HepG2 (cell line): ENCODE data around the gene RPL19. TPM values are rescaled to one million over a fixed set of nuclear protein-coding genes. Genes with fewer than 3 reads are reported as not detected.

Source experiments
- GABPB1 ChIP-seq: IDR thresholded peaks from 2 replicates; pipeline ENCODE4 v1.6.1; 2016; ENCODE audit warnings: mild to moderate bottlenecking, missing genetic modification reagents, moderate library complexity, missing compliant biosample characterization
- HNRNPLL ChIP-seq: fragments of 200-400 bp; formaldehyde crosslinking; IDR thresholded peaks from 2 replicates; pipeline ENCODE4 v1.6.1; 2017; ENCODE audit warnings: mild to moderate bottlenecking, low read depth, low read length; ENCODE audit not compliant: poor library complexity, severe bottlenecking
- MLLT10 ChIP-seq: sonication (generic); formaldehyde crosslinking; IDR thresholded peaks from 2 replicates; pipeline ENCODE4 v1.4.0; 2020; ENCODE audit warnings: missing genetic modification reagents
- NR2C2 ChIP-seq: sonication (generic); formaldehyde crosslinking; IDR thresholded peaks from 2 replicates; pipeline ENCODE4 v1.4.0; 2020; ENCODE audit warnings: missing genetic modification reagents, mild to moderate bottlenecking, moderate library complexity, borderline replicate concordance
- RBM22 ChIP-seq: fragments of 200-400 bp; formaldehyde crosslinking; optimal IDR thresholded peaks from 2 replicates; pipeline ENCODE3; 2017; ENCODE audit warnings: mild to moderate bottlenecking, low read length, moderate library complexity
- REL ChIP-seq: sonication (generic); formaldehyde crosslinking; conservative IDR thresholded peaks from 2 replicates; pipeline ENCODE4 v1.8.0; 2022; ENCODE audit warnings: mild to moderate bottlenecking, missing genetic modification reagents, moderate library complexity
- XBP1 ChIP-seq: sonication (generic); formaldehyde crosslinking; IDR thresholded peaks from 2 replicates; pipeline ENCODE4 v1.5.0; 2020; ENCODE audit warnings: missing genetic modification reagents
- ZFP62 ChIP-seq: sonication (generic); formaldehyde crosslinking; IDR thresholded peaks from 2 replicates; pipeline ENCODE4 v1.4.0; 2020; ENCODE audit warnings: missing genetic modification reagents
- ZKSCAN1 ChIP-seq: fragments of 150-350 bp; IDR thresholded peaks from 2 replicates; pipeline ENCODE4 v1.6.1; 2014; ENCODE audit warnings: low read length
- ZNF143 ChIP-seq: sonication (generic); formaldehyde crosslinking; IDR thresholded peaks from 2 replicates; pipeline ENCODE4 v1.4.0; 2020; ENCODE audit warnings: missing genetic modification reagents
- ZNF441 ChIP-seq: sonication (generic); formaldehyde crosslinking; IDR thresholded peaks from 2 replicates; pipeline ENCODE4 v1.7.0; 2021; ENCODE audit warnings: missing genetic modification reagents, borderline replicate concordance
- ZNF547 ChIP-seq: sonication (generic); formaldehyde crosslinking; IDR thresholded peaks from 2 replicates; pipeline ENCODE4 v1.5.1; 2020; ENCODE audit warnings: mild to moderate bottlenecking, missing genetic modification reagents
- ZSCAN25 ChIP-seq: sonication (generic); formaldehyde crosslinking; IDR thresholded peaks from 2 replicates; pipeline ENCODE4 v1.8.0; 2022; ENCODE audit warnings: mild to moderate bottlenecking, missing genetic modification reagents
- polyA plus RNA-seq, 8 experiments: library from polyadenylated mRNA; depleted of rRNA in 3 of 8; stranded (reverse) in 7 of 8; unstranded in 1 of 8; fragments of >200 nt; fragmentation: Illumina TruSeq in 4 of 8; extraction: Trizol in 4 of 8; gene quantifications; 2 replicates each; pipeline versions ENCODE4 v1.2.1 to v1.2.3, GENCODE V29; 2011 to 2016; ENCODE audit warnings: low read depth in 4 of 8, missing spikeins in 1 of 8, mixed read lengths in 1 of 8; ENCODE audit not compliant: insufficient read depth in 1 of 8
- total RNA-seq, 5 experiments: library from RNA; depleted of rRNA; stranded (reverse); fragments of >200 nt; fragmentation: Illumina TruSeq; extraction: Trizol; gene quantifications; 2 replicates each; pipeline ENCODE4 v1.2.3, GENCODE V29; 2016; ENCODE audit warnings: low read depth in 1 of 5
- TF ChIP-seq, protein P1 (sequence below): sonication (generic); formaldehyde crosslinking; IDR thresholded peaks from 2 replicates; pipeline ENCODE4 v1.5.0; 2020; ENCODE audit warnings: mild to moderate bottlenecking, missing genetic modification reagents, borderline replicate concordance
- TF ChIP-seq, protein P2 (sequence below): sonication (generic); formaldehyde crosslinking; IDR thresholded peaks from 2 replicates; pipeline ENCODE4 v1.8.1; 2023; ENCODE audit warnings: missing genetic modification reagents, mild to moderate bottlenecking, borderline replicate concordance
- TF ChIP-seq, protein P3 (sequence below): sonication (generic); formaldehyde crosslinking; IDR thresholded peaks from 2 replicates; pipeline ENCODE4 v1.8.1; 2023; ENCODE audit warnings: missing genetic modification reagents, inconsistent platforms, borderline replicate concordance
- TF ChIP-seq, protein P4 (sequence below): sonication (generic); formaldehyde crosslinking; IDR thresholded peaks from 2 replicates; pipeline ENCODE4 v1.4.0; 2020; ENCODE audit warnings: missing genetic modification reagents

Gene RPL19
- total and polyA plus RNA-seq, 2 of the 13 experiments (the other 11 are each of a cell fraction or from before 2014, with no cell fraction given): 2,522 to 2,768 TPM

DNA sequence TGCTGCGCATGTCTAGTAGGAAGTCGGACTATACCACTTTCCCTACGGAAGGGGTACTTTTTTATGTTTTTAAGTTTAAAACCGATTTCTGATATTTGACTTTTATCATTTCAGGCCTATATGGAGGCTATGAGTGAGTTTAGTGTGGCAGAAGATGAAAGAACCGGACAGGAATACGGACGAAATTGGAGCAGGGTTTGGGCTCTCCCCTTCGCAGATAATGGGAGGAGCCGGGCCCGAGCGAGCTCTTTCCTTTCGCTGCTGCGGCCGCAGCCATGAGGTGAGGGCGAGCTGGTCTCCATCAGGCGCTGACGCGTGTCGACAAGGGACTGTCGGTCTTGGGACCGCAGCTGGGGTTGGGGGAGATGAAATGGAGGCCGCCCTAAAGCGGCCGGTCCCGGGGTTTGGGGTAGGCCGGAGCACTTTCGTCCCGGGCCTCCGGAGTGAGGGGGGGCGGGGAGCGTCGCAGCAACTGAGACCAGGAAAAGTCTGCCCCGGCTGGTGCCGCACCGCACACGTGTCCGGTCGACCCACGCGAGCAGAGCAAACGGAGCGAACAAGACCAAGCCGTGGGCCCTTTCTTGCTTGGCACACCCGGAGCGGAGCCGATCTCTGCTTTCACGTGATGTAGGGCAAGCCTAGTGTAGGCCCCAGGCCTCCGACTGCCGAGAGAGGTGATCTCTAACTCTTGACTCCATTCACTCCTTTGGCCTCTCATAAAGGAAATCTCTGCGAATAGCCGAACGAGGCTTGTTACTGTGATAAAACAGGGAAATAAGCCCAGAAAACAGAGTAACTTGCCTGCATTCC is at the start of gene RPL19 (continued):
- TF ChIP-seq, protein P1, sequence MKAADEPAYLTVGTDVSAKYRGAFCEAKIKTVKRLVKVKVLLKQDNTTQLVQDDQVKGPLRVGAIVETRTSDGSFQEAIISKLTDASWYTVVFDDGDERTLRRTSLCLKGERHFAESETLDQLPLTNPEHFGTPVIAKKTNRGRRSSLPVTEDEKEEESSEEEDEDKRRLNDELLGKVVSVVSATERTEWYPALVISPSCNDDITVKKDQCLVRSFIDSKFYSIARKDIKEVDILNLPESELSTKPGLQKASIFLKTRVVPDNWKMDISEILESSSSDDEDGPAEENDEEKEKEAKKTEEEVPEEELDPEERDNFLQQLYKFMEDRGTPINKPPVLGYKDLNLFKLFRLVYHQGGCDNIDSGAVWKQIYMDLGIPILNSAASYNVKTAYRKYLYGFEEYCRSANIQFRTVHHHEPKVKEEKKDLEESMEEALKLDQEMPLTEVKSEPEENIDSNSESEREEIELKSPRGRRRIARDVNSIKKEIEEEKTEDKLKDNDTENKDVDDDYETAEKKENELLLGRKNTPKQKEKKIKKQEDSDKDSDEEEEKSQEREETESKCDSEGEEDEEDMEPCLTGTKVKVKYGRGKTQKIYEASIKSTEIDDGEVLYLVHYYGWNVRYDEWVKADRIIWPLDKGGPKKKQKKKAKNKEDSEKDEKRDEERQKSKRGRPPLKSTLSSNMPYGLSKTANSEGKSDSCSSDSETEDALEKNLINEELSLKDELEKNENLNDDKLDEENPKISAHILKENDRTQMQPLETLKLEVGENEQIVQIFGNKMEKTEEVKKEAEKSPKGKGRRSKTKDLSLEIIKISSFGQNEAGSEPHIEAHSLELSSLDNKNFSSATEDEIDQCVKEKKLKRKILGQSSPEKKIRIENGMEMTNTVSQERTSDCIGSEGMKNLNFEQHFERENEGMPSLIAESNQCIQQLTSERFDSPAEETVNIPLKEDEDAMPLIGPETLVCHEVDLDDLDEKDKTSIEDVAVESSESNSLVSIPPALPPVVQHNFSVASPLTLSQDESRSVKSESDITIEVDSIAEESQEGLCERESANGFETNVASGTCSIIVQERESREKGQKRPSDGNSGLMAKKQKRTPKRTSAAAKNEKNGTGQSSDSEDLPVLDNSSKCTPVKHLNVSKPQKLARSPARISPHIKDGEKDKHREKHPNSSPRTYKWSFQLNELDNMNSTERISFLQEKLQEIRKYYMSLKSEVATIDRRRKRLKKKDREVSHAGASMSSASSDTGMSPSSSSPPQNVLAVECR (CRISPR knock-in tag): peak; percentile 93
- no peak for TF ChIP-seq REL (CRISPR knock-in tag)
- TF ChIP-seq, protein P2, sequence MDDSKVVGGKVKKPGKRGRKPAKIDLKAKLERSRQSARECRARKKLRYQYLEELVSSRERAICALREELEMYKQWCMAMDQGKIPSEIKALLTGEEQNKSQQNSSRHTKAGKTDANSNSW (CRISPR knock-in tag): no peak
- TF ChIP-seq ZFP62: no peak
- TF ChIP-seq, protein P3, sequence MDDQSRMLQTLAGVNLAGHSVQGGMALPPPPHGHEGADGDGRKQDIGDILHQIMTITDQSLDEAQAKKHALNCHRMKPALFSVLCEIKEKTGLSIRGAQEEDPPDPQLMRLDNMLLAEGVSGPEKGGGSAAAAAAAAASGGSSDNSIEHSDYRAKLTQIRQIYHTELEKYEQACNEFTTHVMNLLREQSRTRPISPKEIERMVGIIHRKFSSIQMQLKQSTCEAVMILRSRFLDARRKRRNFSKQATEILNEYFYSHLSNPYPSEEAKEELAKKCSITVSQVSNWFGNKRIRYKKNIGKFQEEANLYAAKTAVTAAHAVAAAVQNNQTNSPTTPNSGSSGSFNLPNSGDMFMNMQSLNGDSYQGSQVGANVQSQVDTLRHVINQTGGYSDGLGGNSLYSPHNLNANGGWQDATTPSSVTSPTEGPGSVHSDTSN (CRISPR knock-in tag): no peak; the same call in 1 of the 2 replicates
- peak; percentile 79 for TF ChIP-seq GABPB1 (CRISPR knock-in tag)
- no peak for TF ChIP-seq ZSCAN25 (CRISPR knock-in tag)
- peak; percentile 36; the same call in 1 of the 2 replicates for TF ChIP-seq ZNF143 (CRISPR knock-in tag)
- TF ChIP-seq HNRNPLL: no peak
- TF ChIP-seq XBP1 (CRISPR knock-in tag): no peak; the same call in 1 of the 2 replicates
- no peak; the same call in 1 of the 2 replicates for TF ChIP-seq ZNF441
- peak; percentile 47; the same call in 1 of the 2 replicates for TF ChIP-seq NR2C2 (CRISPR knock-in tag)
- TF ChIP-seq MLLT10 (CRISPR knock-in tag): peak; percentile 66; the same call in 1 of the 2 replicates
- no peak for TF ChIP-seq RBM22
- 0 out of 2 replicates have a peak, but pooled peaks have one; percentile 63 for TF ChIP-seq ZNF547 (CRISPR knock-in tag)
- TF ChIP-seq, protein P4, sequence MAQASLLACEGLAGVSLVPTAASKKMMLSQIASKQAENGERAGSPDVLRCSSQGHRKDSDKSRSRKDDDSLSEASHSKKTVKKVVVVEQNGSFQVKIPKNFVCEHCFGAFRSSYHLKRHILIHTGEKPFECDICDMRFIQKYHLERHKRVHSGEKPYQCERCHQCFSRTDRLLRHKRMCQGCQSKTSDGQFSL (CRISPR knock-in tag): peak; percentile 94
- TF ChIP-seq ZKSCAN1: 0 out of 2 replicates have a peak, but pooled peaks have one; percentile 46
